GM18505 (cell line): ENCODE results near the gene NCKAP5.

Source experiments
- ATAC-seq: cut with Tn5 transposase; IDR thresholded peaks from one replicate; pipeline ENCODE4 v1.9.1; 2021; ENCODE audit not compliant: unreplicated experiment
- POLR2A ChIP-seq: IDR thresholded peaks from 4 replicates; pipeline ENCODE4 v1.6.1; 2011; ENCODE audit warnings: borderline replicate concordance; ENCODE audit not compliant: insufficient read depth, insufficient read length; ENCODE audit errors: extremely low read depth

The NCKAP5 gene

GRCh38 chr2:133568172-133568571, at the start of gene NCKAP5:
Gene NCKAP5, minus strand, starts transcription at chr2:133568463. Its CDS starts 50,937 bp downstream, at chr2:133517526.
- no peak for ATAC-seq
- no peak for TF ChIP-seq POLR2A

GRCh38 chr2:133609664-133610063, 41.4 kb upstream of the NCKAP5 start:
- no peak for ATAC-seq
- no peak for TF ChIP-seq POLR2A

- ATAC-seq: no peak
- TF ChIP-seq POLR2A: no peak
Measured at GRCh38 chr2:133608291-133608690, 40.0 kb upstream of the NCKAP5 start.

GRCh38 chr2:133607679-133608078, 39.4 kb upstream of the NCKAP5 start:
- TF ChIP-seq POLR2A: no peak
- ATAC-seq: no peak

- no peak for TF ChIP-seq POLR2A
- ATAC-seq: no peak
Measured at GRCh38 chr2:133606616-133607015, 38.4 kb upstream of the NCKAP5 start.

- no peak for TF ChIP-seq POLR2A
- no peak for ATAC-seq
Measured at GRCh38 chr2:133605766-133606137, 37.5 kb upstream of the NCKAP5 start.

- TF ChIP-seq POLR2A: no peak
- ATAC-seq: no peak
Measured at GRCh38 chr2:133605011-133605765, 36.9 kb upstream of the NCKAP5 start.

- ATAC-seq: no peak
- no peak for TF ChIP-seq POLR2A
Measured at GRCh38 chr2:133603109-133603508, 34.8 kb upstream of the NCKAP5 start.

GRCh38 chr2:133602538-133602937, 34.3 kb upstream of the NCKAP5 start:
- no peak for ATAC-seq
- no peak for TF ChIP-seq POLR2A

GRCh38 chr2:133600266-133600928, 32.1 kb upstream of the NCKAP5 start:
- no peak for ATAC-seq
- TF ChIP-seq POLR2A: no peak

- no peak for ATAC-seq
- TF ChIP-seq POLR2A: no peak
Measured at GRCh38 chr2:133599811-133600210, 31.5 kb upstream of the NCKAP5 start.

- no peak for TF ChIP-seq POLR2A
- ATAC-seq: no peak
Measured at GRCh38 chr2:133599211-133599803, 31.0 kb upstream of the NCKAP5 start.

- TF ChIP-seq POLR2A: no peak
- ATAC-seq: no peak
Measured at GRCh38 chr2:133598769-133599168, 30.5 kb upstream of the NCKAP5 start.
